Lung microvascular endothelial cell (primary cell): Measurements from ENCODE around the gene IGF1R. TPM values are rescaled to one million over a fixed set of nuclear protein-coding genes. Genes with fewer than 3 reads are reported as not detected.

Experiments
- DNase-seq, 2 donors: peaks; one replicate each; pipeline versions ENCODE4 v3.0.0 to v3.0.0-alpha.2; 2010; ENCODE audit warnings: low read depth in 2 of 2
- total RNA-seq: library from RNA; depleted of rRNA; stranded (reverse); fragments of >200 nt; gene quantifications from 2 replicates; pipeline ENCODE4 v1.2.1, GENCODE V29; 2014

The IGF1R gene
- total RNA-seq, 1 donor from 2014 or later: 20.4 TPM

- no peak for DNase-seq
These were observed 75.7 kb downstream of the IGF1R start for GRCh38 chr15:98724048-98724447.

GRCh38 chr15:98724494-98724893 is 76.2 kb downstream of the IGF1R start:
- DNase-seq: no peak

GRCh38 chr15:98725874-98726273 is 77.5 kb downstream of the IGF1R start:
- DNase-seq: no peak

- peak; percentile 90 to 94 for DNase-seq
These were observed 79.0 kb downstream of the IGF1R start for GRCh38 chr15:98727115-98728040.

GRCh38 chr15:98728082-98728810 is 79.9 kb downstream of the IGF1R start:
- DNase-seq: peak in 1 of 2 donors; percentile 11

- DNase-seq: no peak
These were observed 80.4 kb downstream of the IGF1R start for GRCh38 chr15:98728811-98729160.

- DNase-seq: no peak
These were observed 81.2 kb downstream of the IGF1R start for GRCh38 chr15:98729446-98730042.

- no peak for DNase-seq
These were observed 82.7 kb downstream of the IGF1R start for GRCh38 chr15:98730860-98731711.

GRCh38 chr15:98731712-98732450 is 83.5 kb downstream of the IGF1R start:
- no peak for DNase-seq

GRCh38 chr15:98733098-98733497 is 84.8 kb downstream of the IGF1R start:
- DNase-seq: no peak

GRCh38 chr15:98734466-98735199 is 86.3 kb downstream of the IGF1R start:
- no peak for DNase-seq

- no peak for DNase-seq
These were observed 87.0 kb downstream of the IGF1R start for GRCh38 chr15:98735304-98735703.

GRCh38 chr15:98735895-98736617 is 87.7 kb downstream of the IGF1R start:
- DNase-seq: peak in 1 of 2 donors; percentile 16

GRCh38 chr15:98737159-98737558 is 88.8 kb downstream of the IGF1R start:
- no peak for DNase-seq

- no peak for DNase-seq
These were observed 89.4 kb downstream of the IGF1R start for GRCh38 chr15:98737721-98738120.

- DNase-seq: no peak
These were observed 90.5 kb downstream of the IGF1R start for GRCh38 chr15:98738689-98739401.

GRCh38 chr15:98740295-98740694 is 92.0 kb downstream of the IGF1R start:
- no peak for DNase-seq

GRCh38 chr15:98740963-98741362 is 92.6 kb downstream of the IGF1R start:
- no peak for DNase-seq

- DNase-seq: no peak
These were observed 94.8 kb downstream of the IGF1R start for GRCh38 chr15:98743177-98743576.
